HepG2 (cell line): ENCODE measurements around the gene SIX3. TPM values are rescaled to one million over a fixed set of nuclear protein-coding genes. Genes with fewer than 3 reads are reported as not detected.

Experiments used
- ATAC-seq: fragments of 200-7000 bp; cut with Tn5 transposase; 3 replicates; pipeline ENCODE4 v1.9.1; 2020; ENCODE audit warnings: mild to moderate bottlenecking, moderate library complexity
- BruUV-seq: library from RNA; stranded (reverse); fragments of 400-500 nt; replicated peaks from 2 replicates; lab custom pipeline; 2021; lab: Mats Ljungman, UMichigan
- CTCF ChIA-PET: fragments of 300-600 bp; formaldehyde crosslinking; extraction: SDS; loops from one replicate; lab custom pipeline; 2021; ENCODE audit warnings: low total read pairs, inconsistent platforms, low intra/inter-chr PET ratio; lab: Yijun Ruan, JAX
- POLR2A ChIA-PET: fragments of 350-600 bp; sonication (Branson Sonifier 250); formaldehyde crosslinking; loops from one replicate; lab custom pipeline; 2020; ENCODE audit warnings: antibody characterized with exemption, inconsistent platforms; lab: Yijun Ruan, JAX
- DNase-seq: peaks from one replicate; pipeline ENCODE4 v3.0.0-alpha.2; 2015; ENCODE audit warnings: low spot score
- FAIRE-seq: peaks from 3 replicates; lab custom pipeline; 2011; peaks lifted over from hg19 to GRCh38; lab: Jason Lieb, UNC
- H2AFZ ChIP-seq: one replicate; pipeline ENCODE4 v1.6.1; 2011; ENCODE audit warnings: low read length, inconsistent platforms
- H3K27ac ChIP-seq: fragments of 300-600 bp; 3 replicates; pipeline ENCODE4 v1.8.0; 2011; ENCODE audit warnings: mixed run types, mild to moderate bottlenecking, mixed read lengths, low read length, inconsistent platforms; ENCODE audit not compliant: insufficient read depth; ENCODE audit errors: extremely low read length
- H3K27me3 ChIP-seq, 2 experiments: fragments of 200-600 bp in 1 of 2; 2 replicates in 1 of 2; 3 replicates in 1 of 2; pipeline versions ENCODE4 v1.6.0 to v1.8.0; 2011; ENCODE audit warnings: low read length in 2 of 2, mild to moderate bottlenecking in 2 of 2, moderate library complexity in 2 of 2, inconsistent platforms in 1 of 2; ENCODE audit not compliant: insufficient read depth in 2 of 2, control insufficient read depth in 1 of 2
- H3K36me3 ChIP-seq, 2 experiments: fragments of 200-600 bp in 1 of 2; replicated peaks in 1 of 2; 2 replicates in 1 of 2; 3 replicates in 1 of 2; pipeline versions ENCODE4 v1.5.1 to v1.8.0; 2011; ENCODE audit warnings: low read length in 2 of 2, inconsistent platforms in 1 of 2; ENCODE audit not compliant: insufficient read depth in 2 of 2, control insufficient read depth in 1 of 2
- H3K4me1 ChIP-seq: 2 replicates; pipeline ENCODE4 v1.5.1; 2012; ENCODE audit warnings: low read length, inconsistent platforms; ENCODE audit not compliant: insufficient read depth
- H3K4me2 ChIP-seq: 2 replicates; pipeline ENCODE4 v1.6.0; 2011; ENCODE audit warnings: low read depth, low read length, inconsistent platforms
- H3K4me3 ChIP-seq, 3 experiments: fragments of 200-600 bp in 1 of 3; sonication (generic), shearing (Covaris generic) in 1 of 3; replicated peaks in 1 of 3; 2 replicates each; pipeline ENCODE4 v1.5.1; 2011 to 2016; ENCODE audit warnings: low read length in 3 of 3, inconsistent platforms in 2 of 3, low read depth in 2 of 3, mild to moderate bottlenecking in 2 of 3, control low read depth in 1 of 3, mixed read lengths in 1 of 3; ENCODE audit not compliant: insufficient read depth in 1 of 3
- H3K79me2 ChIP-seq: one replicate; pipeline ENCODE4 v1.6.1; 2011; ENCODE audit warnings: low read length, inconsistent platforms; ENCODE audit not compliant: insufficient read depth
- H3K9ac ChIP-seq: 2 replicates; pipeline ENCODE4 v1.6.0; 2011; ENCODE audit warnings: mild to moderate bottlenecking, low read depth, low read length, inconsistent platforms; ENCODE audit not compliant: insufficient read depth
- H3K9me3 ChIP-seq: 2 replicates; pipeline ENCODE4 v1.5.1; 2012; ENCODE audit warnings: mild to moderate bottlenecking, low read length
- H4K20me1 ChIP-seq: 2 replicates; pipeline ENCODE4 v1.6.0; 2011; ENCODE audit warnings: inconsistent platforms, mild to moderate bottlenecking, low read length, moderate library complexity; ENCODE audit not compliant: insufficient read depth
- ATM ChIP-seq: fragments of 450-650 bp; IDR thresholded peaks from 2 replicates; pipeline ENCODE4 v1.7.1; 2017; ENCODE audit warnings: mild to moderate bottlenecking, borderline replicate concordance
- KDM1A ChIP-seq: IDR thresholded peaks from 2 replicates; pipeline ENCODE4 v1.6.1; 2016; ENCODE audit warnings: missing compliant biosample characterization
- KDM5B ChIP-seq: sonication (generic); formaldehyde crosslinking; IDR thresholded peaks from 2 replicates; pipeline ENCODE4 v1.4.0; 2020; ENCODE audit warnings: missing genetic modification reagents, mild to moderate bottlenecking, borderline replicate concordance
- KDM6A ChIP-seq: IDR thresholded peaks from 2 replicates; pipeline ENCODE4 v1.6.1; 2016; ENCODE audit warnings: low read depth
- NR2F1 ChIP-seq, 2 experiments: fragments of 450-650 bp in 1 of 2; formaldehyde crosslinking in 1 of 2; IDR thresholded peaks; 2 replicates each; pipeline versions ENCODE4 v1.5.0 to v1.6.1; 2016 to 2020; ENCODE audit warnings: mild to moderate bottlenecking in 1 of 2, missing compliant biosample characterization in 1 of 2, missing genetic modification reagents in 1 of 2, moderate library complexity in 1 of 2
- RELA ChIP-seq: sonication (generic); formaldehyde crosslinking; IDR thresholded peaks from 2 replicates; pipeline ENCODE4 v1.4.0; 2020; ENCODE audit warnings: missing genetic modification reagents
- ZNF446 ChIP-seq: sonication (generic); formaldehyde crosslinking; IDR thresholded peaks from 2 replicates; pipeline ENCODE4 v1.5.0; 2020; ENCODE audit warnings: mild to moderate bottlenecking, missing genetic modification reagents
- ZNF724P ChIP-seq: sonication (generic); formaldehyde crosslinking; IDR thresholded peaks from 2 replicates; pipeline ENCODE4 v1.8.0; 2022; ENCODE audit warnings: missing genetic modification reagents, borderline replicate concordance
- ZNF777 ChIP-seq: sonication (generic); formaldehyde crosslinking; IDR thresholded peaks from 2 replicates; pipeline ENCODE4 v1.4.0; 2020; ENCODE audit warnings: missing genetic modification reagents
- WGBS: methylation state at CpG from one replicate; pipeline ENCODE4 v1.1.6; 2017; ENCODE audit warnings: low lambda C conversion rate; 5-methylcytosine and 5-hydroxymethylcytosine counted together
- in situ Hi-C: cut with HindIII; loops from 2 replicates; pipeline ENCODE4 v1.10.0; 2017; ENCODE audit warnings: low pct_unique_long_range_greater_than_20kb; ENCODE audit not compliant: extremely low pct_ligation_motif_present
- intact Hi-C: fragments of 100-400 bp; cut with micrococcal nuclease; formaldehyde crosslinking; loops from one replicate; pipeline ENCODE4 v1.10.0; 2022; ENCODE audit not compliant: unreplicated experiment
- polyA plus RNA-seq, 8 experiments: library from polyadenylated mRNA; depleted of rRNA in 3 of 8; stranded (reverse) in 7 of 8; unstranded in 1 of 8; fragments of >200 nt; fragmentation: Illumina TruSeq in 4 of 8; extraction: Trizol in 4 of 8; gene quantifications; 2 replicates each; pipeline versions ENCODE4 v1.2.1 to v1.2.3, GENCODE V29; 2011 to 2016; ENCODE audit warnings: low read depth in 4 of 8, missing spikeins in 1 of 8, mixed read lengths in 1 of 8; ENCODE audit not compliant: insufficient read depth in 1 of 8
- total RNA-seq, 5 experiments: library from RNA; depleted of rRNA; stranded (reverse); fragments of >200 nt; fragmentation: Illumina TruSeq; extraction: Trizol; gene quantifications; 2 replicates each; pipeline ENCODE4 v1.2.3, GENCODE V29; 2016; ENCODE audit warnings: low read depth in 1 of 5
- TF ChIP-seq, protein P1 (sequence below): sonication (generic); formaldehyde crosslinking; IDR thresholded peaks from 2 replicates; pipeline ENCODE4 v1.4.0; 2020; ENCODE audit warnings: missing genetic modification reagents
- TF ChIP-seq, protein P2 (sequence below): sonication (generic); formaldehyde crosslinking; IDR thresholded peaks from 2 replicates; pipeline ENCODE4 v1.5.0; 2020; ENCODE audit warnings: missing genetic modification reagents

The SIX3 gene
- total and polyA plus RNA-seq, 2 of the 13 experiments (the other 11 are each of a cell fraction or from before 2014, with no cell fraction given) = not detected

DNA sequence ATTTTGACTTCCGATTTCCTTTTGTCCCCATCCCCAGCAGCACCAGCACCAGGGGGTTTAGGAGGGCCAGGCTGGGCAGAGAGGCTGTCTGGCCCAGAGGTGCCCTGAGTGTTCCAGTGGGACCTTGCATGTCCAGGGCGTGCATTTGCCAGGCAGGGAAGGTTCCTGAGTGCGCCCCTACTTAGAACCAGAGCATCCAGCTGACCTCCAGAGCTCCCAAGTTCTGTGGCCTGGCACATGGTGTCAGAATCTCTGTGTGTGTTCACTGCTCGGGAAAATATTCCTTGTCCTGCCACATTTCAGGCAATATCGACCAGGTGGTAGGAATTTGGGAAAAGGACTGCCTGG, 5.5 kb downstream of the SIX3 start:
- no peak overlapping the region for H3K9ac ChIP-seq
- H4K20me1 ChIP-seq = no peaks in the 10 kb centered on the region; the same call in 1 of the 2 replicates
- no peak for FAIRE-seq
- ChIA-PET CTCF (no interaction called here), POLR2A (no interaction called here)
- 0 out of 2 replicates have a peak, but pooled peaks cover 5% of the 10 kb centered on the region for H3K4me1 ChIP-seq
- H3K4me2 ChIP-seq = no peak overlapping the region
- H3K27me3 ChIP-seq = peaks cover 21 to 93% of the 10 kb centered on the region in 2 experiments
- no peaks in the 10 kb centered on the region for H3K36me3 ChIP-seq
- intact Hi-C loops (no loop called here), in situ Hi-C loops (loop anchor here (10.0 kb wide), 1 partner anchor 552 kb away; no protein-coding TSS in a partner anchor)
- 23% methylated on average over 4 of the region's 5 CpGs for WGBS
- TF ChIP-seq, protein P1, sequence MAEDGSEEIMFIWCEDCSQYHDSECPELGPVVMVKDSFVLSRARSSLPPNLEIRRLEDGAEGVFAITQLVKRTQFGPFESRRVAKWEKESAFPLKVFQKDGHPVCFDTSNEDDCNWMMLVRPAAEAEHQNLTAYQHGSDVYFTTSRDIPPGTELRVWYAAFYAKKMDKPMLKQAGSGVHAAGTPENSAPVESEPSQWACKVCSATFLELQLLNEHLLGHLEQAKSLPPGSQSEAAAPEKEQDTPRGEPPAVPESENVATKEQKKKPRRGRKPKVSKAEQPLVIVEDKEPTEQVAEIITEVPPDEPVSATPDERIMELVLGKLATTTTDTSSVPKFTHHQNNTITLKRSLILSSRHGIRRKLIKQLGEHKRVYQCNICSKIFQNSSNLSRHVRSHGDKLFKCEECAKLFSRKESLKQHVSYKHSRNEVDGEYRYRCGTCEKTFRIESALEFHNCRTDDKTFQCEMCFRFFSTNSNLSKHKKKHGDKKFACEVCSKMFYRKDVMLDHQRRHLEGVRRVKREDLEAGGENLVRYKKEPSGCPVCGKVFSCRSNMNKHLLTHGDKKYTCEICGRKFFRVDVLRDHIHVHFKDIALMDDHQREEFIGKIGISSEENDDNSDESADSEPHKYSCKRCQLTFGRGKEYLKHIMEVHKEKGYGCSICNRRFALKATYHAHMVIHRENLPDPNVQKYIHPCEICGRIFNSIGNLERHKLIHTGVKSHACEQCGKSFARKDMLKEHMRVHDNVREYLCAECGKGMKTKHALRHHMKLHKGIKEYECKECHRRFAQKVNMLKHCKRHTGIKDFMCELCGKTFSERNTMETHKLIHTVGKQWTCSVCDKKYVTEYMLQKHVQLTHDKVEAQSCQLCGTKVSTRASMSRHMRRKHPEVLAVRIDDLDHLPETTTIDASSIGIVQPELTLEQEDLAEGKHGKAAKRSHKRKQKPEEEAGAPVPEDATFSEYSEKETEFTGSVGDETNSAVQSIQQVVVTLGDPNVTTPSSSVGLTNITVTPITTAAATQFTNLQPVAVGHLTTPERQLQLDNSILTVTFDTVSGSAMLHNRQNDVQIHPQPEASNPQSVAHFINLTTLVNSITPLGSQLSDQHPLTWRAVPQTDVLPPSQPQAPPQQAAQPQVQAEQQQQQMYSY (CRISPR knock-in tag) = no peak
- no peak for TF ChIP-seq ZNF446 (CRISPR knock-in tag)
- no peak for TF ChIP-seq RELA
- TF ChIP-seq NR2F1 (CRISPR knock-in tag; IDR thresholded peaks at IDR 0.05) = no peak
- TF ChIP-seq KDM5B (CRISPR knock-in tag) = no peak
- no peak for TF ChIP-seq KDM6A (CRISPR knock-in tag)
- no peak for TF ChIP-seq KDM1A
- no peak for TF ChIP-seq ZNF777 (CRISPR knock-in tag)
- no peak for TF ChIP-seq ATM
- TF ChIP-seq, protein P2, sequence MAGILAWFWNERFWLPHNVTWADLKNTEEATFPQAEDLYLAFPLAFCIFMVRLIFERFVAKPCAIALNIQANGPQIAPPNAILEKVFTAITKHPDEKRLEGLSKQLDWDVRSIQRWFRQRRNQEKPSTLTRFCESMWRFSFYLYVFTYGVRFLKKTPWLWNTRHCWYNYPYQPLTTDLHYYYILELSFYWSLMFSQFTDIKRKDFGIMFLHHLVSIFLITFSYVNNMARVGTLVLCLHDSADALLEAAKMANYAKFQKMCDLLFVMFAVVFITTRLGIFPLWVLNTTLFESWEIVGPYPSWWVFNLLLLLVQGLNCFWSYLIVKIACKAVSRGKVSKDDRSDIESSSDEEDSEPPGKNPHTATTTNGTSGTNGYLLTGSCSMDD (CRISPR knock-in tag) = no peak
- no peak for TF ChIP-seq ZNF724P (CRISPR knock-in tag)
- no peaks in the 10 kb centered on the region for H3K9me3 ChIP-seq
- no peak for DNase-seq
- no peak for ATAC-seq
- no TSS peak for BruUV-seq
- no peak overlapping the region for H3K4me3 ChIP-seq
- no peak overlapping the region for H3K27ac ChIP-seq
- no peaks in the 10 kb centered on the region for H3K79me2 ChIP-seq
- H2AFZ ChIP-seq = no peak overlapping the region
